Measurements from ENCODE around the gene MLLT10.
"Not testable (repeated sequence)": the region's sequence is repeated elsewhere in the genome, so short reads cannot be mapped to it uniquely, and the experiment has no call there.

The MLLT10 gene

GRCh38 chr10:21628645-21629044 lies 94.6 kb downstream of the MLLT10 start:
- DNase-seq (ENCODE audit: low read depth in 2 of 2, low spot score in 1 of 2), result not testable (repeated sequence)

GRCh38 chr10:21634599-21635365 lies 100.8 kb downstream of the MLLT10 start:
- no peak for DNase-seq (ENCODE audit: low read depth in 2 of 2, low spot score in 1 of 2)

GRCh38 chr10:21637795-21638194 lies 103.8 kb downstream of the MLLT10 start:
- no peak for DNase-seq (ENCODE audit: low read depth in 2 of 2, low spot score in 1 of 2)

- no peak for DNase-seq (ENCODE audit: low read depth in 2 of 2, low spot score in 1 of 2)
These were observed 104.6 kb downstream of the MLLT10 start for GRCh38 chr10:21638681-21639080.

GRCh38 chr10:21648040-21648439 lies 114.0 kb downstream of the MLLT10 start:
- no peak for DNase-seq (ENCODE audit: low read depth in 2 of 2, low spot score in 1 of 2)

- no peak for DNase-seq (ENCODE audit: low read depth in 2 of 2, low spot score in 1 of 2)
These were observed 115.4 kb downstream of the MLLT10 start for GRCh38 chr10:21649454-21649872.

GRCh38 chr10:21650353-21650752 lies 116.3 kb downstream of the MLLT10 start:
- DNase-seq (ENCODE audit: low read depth in 2 of 2, low spot score in 1 of 2), result no peak

- no peak for DNase-seq (ENCODE audit: low read depth in 2 of 2, low spot score in 1 of 2)
These were observed 121.2 kb downstream of the MLLT10 start for GRCh38 chr10:21655236-21655635.

- DNase-seq (ENCODE audit: low read depth in 2 of 2, low spot score in 1 of 2), result no peak
These were observed 121.7 kb downstream of the MLLT10 start for GRCh38 chr10:21655687-21656086.

GRCh38 chr10:21661087-21661486 lies 127.1 kb downstream of the MLLT10 start:
- no peak for DNase-seq (ENCODE audit: low read depth in 2 of 2, low spot score in 1 of 2)

GRCh38 chr10:21661935-21662334 lies 127.9 kb downstream of the MLLT10 start:
- DNase-seq (ENCODE audit: low read depth in 2 of 2, low spot score in 1 of 2), result no peak

- no peak for DNase-seq (ENCODE audit: low read depth in 2 of 2, low spot score in 1 of 2)
These were observed 128.6 kb downstream of the MLLT10 start for GRCh38 chr10:21662635-21663034.

GRCh38 chr10:21668831-21669230 lies 134.8 kb downstream of the MLLT10 start:
- DNase-seq (ENCODE audit: low read depth in 2 of 2, low spot score in 1 of 2), result no peak

GRCh38 chr10:21670391-21670790 lies 136.4 kb downstream of the MLLT10 start:
- no peak for DNase-seq (ENCODE audit: low read depth in 2 of 2, low spot score in 1 of 2)

- DNase-seq (ENCODE audit: low read depth in 2 of 2, low spot score in 1 of 2), result no peak
These were observed 139.6 kb downstream of the MLLT10 start for GRCh38 chr10:21673668-21674067.

- peak in 1 of 2 donors; percentile 4 for DNase-seq (ENCODE audit: low read depth in 2 of 2, low spot score in 1 of 2)
These were observed 141.2 kb downstream of the MLLT10 start for GRCh38 chr10:21675157-21675796.

- DNase-seq (ENCODE audit: low read depth in 2 of 2, low spot score in 1 of 2), result no peak
These were observed 143.5 kb downstream of the MLLT10 start for GRCh38 chr10:21677551-21677950.

- no peak for DNase-seq (ENCODE audit: low read depth in 2 of 2, low spot score in 1 of 2)
These were observed 147.1 kb downstream of the MLLT10 start for GRCh38 chr10:21681156-21681555.

GRCh38 chr10:21687266-21688008 lies 153.4 kb downstream of the MLLT10 start:
- no peak for DNase-seq (ENCODE audit: low read depth in 2 of 2, low spot score in 1 of 2)

GRCh38 chr10:21688009-21688332 lies 153.9 kb downstream of the MLLT10 start:
- DNase-seq (ENCODE audit: low read depth in 2 of 2, low spot score in 1 of 2), result no peak

- DNase-seq (ENCODE audit: low read depth in 2 of 2, low spot score in 1 of 2), result no peak
These were observed 154.8 kb downstream of the MLLT10 start for GRCh38 chr10:21688870-21689269.

- DNase-seq (ENCODE audit: low read depth in 2 of 2, low spot score in 1 of 2), result no peak
These were observed 155.8 kb downstream of the MLLT10 start for GRCh38 chr10:21689881-21690280.

Measured in stimulated activated CD8-positive, alpha-beta memory T cell treated with anti-CD3 and anti-CD28 coated beads, Interleukin-4, amount 100 ng/mL, for 4 hours (primary cell).